OCI-LY1 (cell line): Measurements from ENCODE around the gene DCAF15.

Experiments used
- CTCF ChIP-seq: fragments of 200-600 bp; sonication (generic), shearing (Covaris generic); IDR thresholded peaks from 2 replicates; pipeline ENCODE4 v1.5.1; 2017; ENCODE audit warnings: mild to moderate bottlenecking, antibody characterized with exemption, low read length, moderate library complexity, mixed read lengths
- EZH2 ChIP-seq: fragments of 200-600 bp; sonication (generic), shearing (Covaris generic); IDR thresholded peaks from 2 replicates; pipeline ENCODE4 v1.8.0; 2017; ENCODE audit warnings: borderline replicate concordance, mixed run types, mild to moderate bottlenecking, antibody characterized with exemption, low read length, moderate library complexity, mixed read lengths

GRCh38 chr19:13955662-13956364 lies 3.5 kb downstream of the DCAF15 start:
- TF ChIP-seq CTCF = no peak
- TF ChIP-seq EZH2 = no peak
